WTC11 (cell line): ENCODE data around the gene NGLY1. TPM values are rescaled to one million over a fixed set of nuclear protein-coding genes. Genes with fewer than 3 reads are reported as not detected.

ENCODE experiments used
- ATAC-seq: fragments of 200-7000 bp; cut with Tn5 transposase; 2 replicates; pipeline ENCODE4 v1.10.0; 2021; ENCODE audit warnings: mild to moderate bottlenecking, moderate library complexity
- CTCF ChIA-PET: fragments of 300-600 bp; sonication (Branson Sonifier 250); formaldehyde crosslinking; loops from one replicate; lab custom pipeline; 2021; ENCODE audit warnings: antibody characterized with exemption; lab: Charles Lee
- POLR2A ChIA-PET: fragments of 350-600 bp; sonication (Branson Sonifier 250); formaldehyde crosslinking; loops from one replicate; lab custom pipeline; 2021; ENCODE audit warnings: antibody characterized with exemption; lab: Charles Lee
- DNase-seq: peaks from one replicate; pipeline ENCODE4 v3.0.0; 2021; ENCODE audit warnings: low spot score
- H3K27ac Mint-ChIP-seq: 2 replicates; pipeline ENCODE4 v1.8.0; 2021; ENCODE audit warnings: mixed read lengths
- H3K27me3 Mint-ChIP-seq: 2 replicates; pipeline ENCODE4 v1.8.0; 2021; ENCODE audit warnings: low read depth, mild to moderate bottlenecking, moderate library complexity, mixed read lengths
- H3K36me3 Mint-ChIP-seq: 2 replicates; pipeline ENCODE4 v1.8.0; 2021; ENCODE audit warnings: mixed read lengths
- H3K4me1 Mint-ChIP-seq: 2 replicates; pipeline ENCODE4 v1.8.0; 2022; ENCODE audit warnings: mixed read lengths
- H3K4me3 Mint-ChIP-seq: 2 replicates; pipeline ENCODE4 v1.8.0; 2021; ENCODE audit warnings: mild to moderate bottlenecking, moderate library complexity, mixed read lengths
- H3K9me3 Mint-ChIP-seq: 2 replicates; pipeline ENCODE4 v1.8.0; 2021; ENCODE audit warnings: mixed read lengths
- ATF2 ChIP-seq: sonication (generic); formaldehyde crosslinking; IDR thresholded peaks from 2 replicates; pipeline ENCODE4 v1.8.1; 2022; ENCODE audit warnings: low read depth, missing genetic modification reagents, borderline replicate concordance
- ATF3 ChIP-seq: sonication (generic); formaldehyde crosslinking; conservative IDR thresholded peaks from 2 replicates; pipeline ENCODE4 v1.8.1; 2022; ENCODE audit warnings: mild to moderate bottlenecking, missing genetic modification reagents
- ATF6 ChIP-seq: sonication (generic); formaldehyde crosslinking; IDR thresholded peaks from 2 replicates; pipeline ENCODE4 v1.8.1; 2023; ENCODE audit warnings: mild to moderate bottlenecking, missing genetic modification reagents
- CDX4 ChIP-seq: fragments of 250-450 bp; sonication (Bioruptor Pico); IDR thresholded peaks from 2 replicates; pipeline ENCODE4 v1.9.0; 2021; ENCODE audit warnings: moderate library complexity, mild to moderate bottlenecking, inconsistent platforms, borderline replicate concordance
- ETV6 ChIP-seq: sonication (generic); formaldehyde crosslinking; IDR thresholded peaks from 2 replicates; pipeline ENCODE4 v1.8.1; 2022; ENCODE audit warnings: mild to moderate bottlenecking, missing genetic modification reagents
- FOXJ3 ChIP-seq: sonication (generic); formaldehyde crosslinking; IDR thresholded peaks from 2 replicates; pipeline ENCODE4 v1.9.0; 2021; ENCODE audit warnings: missing genetic modification reagents, mild to moderate bottlenecking, borderline replicate concordance
- FOXK1 ChIP-seq: sonication (generic); formaldehyde crosslinking; IDR thresholded peaks from 2 replicates; pipeline ENCODE4 v1.8.0; 2022; ENCODE audit warnings: mild to moderate bottlenecking, moderate library complexity, missing genetic modification reagents
- FOXP4 ChIP-seq: sonication (generic); formaldehyde crosslinking; IDR thresholded peaks from 2 replicates; pipeline ENCODE4 v1.8.0; 2022; ENCODE audit warnings: mild to moderate bottlenecking, missing genetic modification reagents
- HMGA2 ChIP-seq: fragments of 250-450 bp; sonication (Bioruptor Pico); IDR thresholded peaks from 2 replicates; pipeline ENCODE4 v1.4.0; 2021; ENCODE audit warnings: mild to moderate bottlenecking, moderate library complexity
- KAT7 ChIP-seq: sonication (generic); formaldehyde crosslinking; IDR thresholded peaks from 2 replicates; pipeline ENCODE4 v1.8.1; 2023; ENCODE audit warnings: missing genetic modification reagents, mild to moderate bottlenecking, borderline replicate concordance
- NR1H2 ChIP-seq: sonication (generic); formaldehyde crosslinking; IDR thresholded peaks from 2 replicates; pipeline ENCODE4 v1.9.0; 2021; ENCODE audit warnings: mild to moderate bottlenecking, moderate library complexity, missing genetic modification reagents
- NR3C1 ChIP-seq: sonication (generic); formaldehyde crosslinking; conservative IDR thresholded peaks from 2 replicates; pipeline ENCODE4 v1.8.1; 2023; ENCODE audit warnings: low read depth, mild to moderate bottlenecking, missing genetic modification reagents
- PRDM15 ChIP-seq: sonication (generic); formaldehyde crosslinking; IDR thresholded peaks from 2 replicates; pipeline ENCODE4 v1.8.0; 2022; ENCODE audit warnings: missing genetic modification reagents
- SP1 ChIP-seq: sonication (generic); formaldehyde crosslinking; conservative IDR thresholded peaks from 2 replicates; pipeline ENCODE4 v1.8.1; 2022; ENCODE audit warnings: missing genetic modification reagents
- TEAD1 ChIP-seq: sonication (generic); formaldehyde crosslinking; IDR thresholded peaks from 2 replicates; pipeline ENCODE4 v1.8.0; 2022; ENCODE audit warnings: mild to moderate bottlenecking, missing genetic modification reagents
- ZNF317 ChIP-seq: sonication (generic); formaldehyde crosslinking; IDR thresholded peaks from 2 replicates; pipeline ENCODE4 v1.8.1; 2023; ENCODE audit warnings: low read depth, mild to moderate bottlenecking, moderate library complexity, missing genetic modification reagents, borderline replicate concordance
- ZNF396 ChIP-seq: fragments of 250-450 bp; sonication (Bioruptor Pico); IDR thresholded peaks from 2 replicates; pipeline ENCODE4 v1.8.0; 2021; ENCODE audit warnings: mild to moderate bottlenecking, moderate library complexity, borderline replicate concordance
- total RNA-seq: library from RNA; stranded (reverse); gene quantifications from 3 replicates; pipeline ENCODE4 v1.2.3, GENCODE V29; 2021
- TF ChIP-seq, protein P1 (sequence below): sonication (generic); formaldehyde crosslinking; IDR thresholded peaks from 2 replicates; pipeline ENCODE4 v1.8.1; 2022; ENCODE audit warnings: low read depth, mild to moderate bottlenecking, moderate library complexity, missing genetic modification reagents, borderline replicate concordance
- TF ChIP-seq, protein P2 (sequence below): sonication (generic); formaldehyde crosslinking; IDR thresholded peaks from 2 replicates; pipeline ENCODE4 v1.8.0; 2022; ENCODE audit warnings: mild to moderate bottlenecking, missing genetic modification reagents

NGLY1 gene
- total RNA-seq, 1 experiment from 2014 or later, result 20.6 TPM

DNA sequence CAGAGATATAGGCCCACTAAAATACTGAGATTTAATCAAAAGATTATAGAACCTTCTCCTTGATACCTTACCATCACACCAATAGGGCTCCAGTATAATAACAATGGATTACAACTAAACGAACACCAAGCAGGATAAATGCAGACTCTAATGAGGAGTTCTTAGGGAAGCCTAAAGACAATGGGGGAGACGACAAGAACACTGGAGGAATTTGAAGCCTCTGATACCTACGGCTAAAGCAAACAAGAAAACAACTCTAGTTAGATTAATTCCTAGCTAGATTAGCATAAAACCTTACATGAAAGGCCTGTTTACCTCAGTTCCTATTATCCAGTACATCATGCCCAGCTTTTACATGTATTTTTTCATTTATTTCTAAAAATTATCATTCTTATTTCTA, 35.1 kb downstream of the NGLY1 start (continued):
- TF ChIP-seq KAT7 (CRISPR knock-in tag), result no peak
- no peak for TF ChIP-seq HMGA2

- Mint-ChIP-seq H3K36me3 (peaks cover 31% of the 10 kb centered on the region), H3K9me3 (no peaks in the 10 kb centered on the region), H3K27ac (no peak overlapping the region), H3K4me3 (no peak overlapping the region), H3K27me3 (no peaks in the 10 kb centered on the region), H3K4me1 (peaks cover 25% of the 10 kb centered on the region)
- ChIA-PET CTCF (no interaction called here), POLR2A (no interaction called here)
- DNase-seq (no peak), ATAC-seq (no peak)
- TF ChIP-seq SP1, result no peak
- no peak for TF ChIP-seq CDX4 (CRISPR knock-in tag)
- TF ChIP-seq ATF3 (CRISPR knock-in tag), result no peak
- no peak for TF ChIP-seq NR3C1 (CRISPR knock-in tag)
- no peak for TF ChIP-seq ZNF317 (CRISPR knock-in tag)
- TF ChIP-seq ETV6 (CRISPR knock-in tag), result no peak
- TF ChIP-seq FOXJ3 (CRISPR knock-in tag), result no peak
- no peak for TF ChIP-seq KAT7 (CRISPR knock-in tag)
- no peak for TF ChIP-seq FOXP4 (CRISPR knock-in tag)
- TF ChIP-seq FOXK1 (CRISPR knock-in tag), result no peak
- no peak for TF ChIP-seq ATF2
- no peak for TF ChIP-seq PRDM15 (CRISPR knock-in tag)
- no peak for TF ChIP-seq TEAD1 (CRISPR knock-in tag)
- TF ChIP-seq ATF6, result no peak
- no peak for TF ChIP-seq ZNF396 (CRISPR knock-in tag)
- TF ChIP-seq, protein P1, sequence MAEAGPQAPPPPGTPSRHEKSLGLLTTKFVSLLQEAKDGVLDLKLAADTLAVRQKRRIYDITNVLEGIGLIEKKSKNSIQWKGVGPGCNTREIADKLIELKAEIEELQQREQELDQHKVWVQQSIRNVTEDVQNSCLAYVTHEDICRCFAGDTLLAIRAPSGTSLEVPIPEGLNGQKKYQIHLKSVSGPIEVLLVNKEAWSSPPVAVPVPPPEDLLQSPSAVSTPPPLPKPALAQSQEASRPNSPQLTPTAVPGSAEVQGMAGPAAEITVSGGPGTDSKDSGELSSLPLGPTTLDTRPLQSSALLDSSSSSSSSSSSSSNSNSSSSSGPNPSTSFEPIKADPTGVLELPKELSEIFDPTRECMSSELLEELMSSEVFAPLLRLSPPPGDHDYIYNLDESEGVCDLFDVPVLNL (CRISPR knock-in tag), result no peak
- TF ChIP-seq NR1H2, result no peak
- TF ChIP-seq, protein P2, sequence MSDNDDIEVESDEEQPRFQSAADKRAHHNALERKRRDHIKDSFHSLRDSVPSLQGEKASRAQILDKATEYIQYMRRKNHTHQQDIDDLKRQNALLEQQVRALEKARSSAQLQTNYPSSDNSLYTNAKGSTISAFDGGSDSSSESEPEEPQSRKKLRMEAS (CRISPR knock-in tag), result no peak
Observed at GRCh38 chr3:25747033-25747432, 36.2 kb downstream of the NGLY1 start.
